Endothelial cell of umbilical vein (primary cell): Measurements from ENCODE around the gene BNC2. TPM values are rescaled to one million over a fixed set of nuclear protein-coding genes. Genes with fewer than 3 reads are reported as not detected.

Source experiments
- BruUV-seq: library from RNA; stranded (reverse); fragments of 400-500 nt; replicated peaks from 2 replicates; lab custom pipeline; 2021; lab: Mats Ljungman, UMichigan
- CTCF ChIA-PET: fragments of 300-600, 350-600 bp; sonication (Branson Sonifier 250); formaldehyde crosslinking; loops from one replicate; lab custom pipeline; 2021; ENCODE audit warnings: antibody characterized with exemption, inconsistent platforms; lab: Charles Lee
- POLR2A ChIA-PET: fragments of 300-600, 350-600 bp; sonication (Branson Sonifier 250); formaldehyde crosslinking; loops from one replicate; lab custom pipeline; 2021; ENCODE audit warnings: antibody characterized with exemption, inconsistent platforms; lab: Charles Lee
- DNase-seq: peaks from one replicate; pipeline ENCODE4 v3.0.0-alpha.2; 2011; ENCODE audit warnings: low read depth, low spot score
- FAIRE-seq: peaks from 2 replicates; lab custom pipeline; 2011; peaks lifted over from hg19 to GRCh38; lab: Jason Lieb, UNC
- H2AFZ ChIP-seq: 2 replicates; pipeline ENCODE4 v1.6.0; 2012; ENCODE audit warnings: low read depth, low read length, control low read depth, inconsistent platforms
- H3K27ac ChIP-seq: 2 replicates; pipeline ENCODE4 v1.5.1; 2011; ENCODE audit warnings: low read depth, mild to moderate bottlenecking, control low read depth, low read length, moderate library complexity; ENCODE audit not compliant: insufficient read depth
- H3K27me3 ChIP-seq, 2 experiments: 2 replicates each; pipeline versions ENCODE4 v1.6.0 to v1.6.1; 2011; ENCODE audit warnings: low read length in 2 of 2, mixed read lengths in 1 of 2; ENCODE audit not compliant: control insufficient read depth in 2 of 2, insufficient read depth in 2 of 2
- H3K36me3 ChIP-seq, 2 experiments: 2 replicates in 1 of 2; 3 replicates in 1 of 2; pipeline ENCODE4 v1.5.1; 2011; ENCODE audit warnings: low read length in 2 of 2, mild to moderate bottlenecking in 1 of 2, moderate library complexity in 1 of 2; ENCODE audit not compliant: control insufficient read depth in 2 of 2, insufficient read depth in 2 of 2; ENCODE audit errors: extremely low read depth in 1 of 2
- H3K4me1 ChIP-seq: 3 replicates; pipeline ENCODE4 v1.5.1; 2011; ENCODE audit warnings: mild to moderate bottlenecking, low read length; ENCODE audit not compliant: control insufficient read depth, insufficient read depth; ENCODE audit errors: extremely low read depth
- H3K4me2 ChIP-seq: 2 replicates; pipeline ENCODE4 v1.6.1; 2011; ENCODE audit warnings: low read length, control low read depth, mixed read lengths; ENCODE audit not compliant: insufficient read depth
- H3K4me3 ChIP-seq, 3 experiments: fragments of 200-600 bp in 1 of 3; sonication (generic), shearing (Covaris generic) in 1 of 3; replicated peaks in 1 of 3; 2 replicates each; pipeline ENCODE4 v1.5.1; 2011 to 2016; ENCODE audit warnings: control low read depth in 3 of 3, low read length in 3 of 3, mild to moderate bottlenecking in 2 of 3, inconsistent platforms in 1 of 3, low read depth in 1 of 3, moderate library complexity in 1 of 3; ENCODE audit not compliant: insufficient read depth in 1 of 3
- H3K79me2 ChIP-seq: 2 replicates; pipeline ENCODE4 v1.6.0; 2012; ENCODE audit warnings: low read length, inconsistent platforms; ENCODE audit not compliant: control insufficient read depth, insufficient read depth
- H3K9ac ChIP-seq: replicated peaks from 2 replicates; pipeline ENCODE3; 2011; ENCODE audit warnings: low read length, control low read depth; ENCODE audit not compliant: insufficient read depth; ENCODE audit errors: extremely low read depth
- H3K9me1 ChIP-seq: replicated peaks from 3 replicates; pipeline ENCODE4 v1.6.0; 2011; ENCODE audit warnings: mild to moderate bottlenecking, low read length; ENCODE audit not compliant: control insufficient read depth, insufficient read depth; ENCODE audit errors: extremely low read depth
- H3K9me3 ChIP-seq: replicated peaks from 2 replicates; pipeline ENCODE4 v1.5.1; 2012; ENCODE audit warnings: low read length, inconsistent platforms; ENCODE audit not compliant: control insufficient read depth, insufficient read depth
- H4K20me1 ChIP-seq: replicated peaks from 2 replicates; pipeline ENCODE3; 2011; ENCODE audit warnings: mild to moderate bottlenecking, low read length; ENCODE audit not compliant: control insufficient read depth, insufficient read depth; ENCODE audit errors: extremely low read depth
- CTCF ChIP-seq, 2 donors: IDR thresholded peaks; 1 replicate in 1 of 2; 2 replicates in 1 of 2; pipeline ENCODE4 v1.5.1; 2011; ENCODE audit warnings: low read length in 2 of 2, mild to moderate bottlenecking in 2 of 2, moderate library complexity in 2 of 2, control low read depth in 1 of 2, inconsistent platforms in 1 of 2, low read depth in 1 of 2; ENCODE audit not compliant: insufficient read depth in 1 of 2; ENCODE audit errors: extremely low read depth in 1 of 2
- EZH2 ChIP-seq: IDR thresholded peaks from 2 replicates; pipeline ENCODE4 v1.6.1; 2012; ENCODE audit warnings: borderline replicate concordance, low read depth, mild to moderate bottlenecking, moderate library complexity, low read length, inconsistent platforms; ENCODE audit not compliant: severe bottlenecking
- FOS ChIP-seq: IDR thresholded peaks from 2 replicates; pipeline ENCODE4 v1.6.1; 2011; ENCODE audit warnings: mild to moderate bottlenecking, low read length, moderate library complexity, borderline replicate concordance; ENCODE audit not compliant: insufficient read depth
- GATA2 ChIP-seq: IDR thresholded peaks from 2 replicates; pipeline ENCODE4 v1.7.0; 2011; ENCODE audit warnings: low read depth, mild to moderate bottlenecking, moderate library complexity, mixed read lengths, low read length; ENCODE audit not compliant: insufficient read length, insufficient read depth
- JUN ChIP-seq: IDR thresholded peaks from 2 replicates; pipeline ENCODE4 v1.6.1; 2011; ENCODE audit warnings: borderline replicate concordance, low read depth; ENCODE audit not compliant: insufficient read length, insufficient read depth
- MAX ChIP-seq: IDR thresholded peaks from 2 replicates; pipeline ENCODE4 v1.6.1; 2011; ENCODE audit not compliant: insufficient read depth, insufficient read length
- MYC ChIP-seq: IDR thresholded peaks from one replicate; pipeline ENCODE4 v1.6.1; 2011; ENCODE audit warnings: mild to moderate bottlenecking, low read depth, low read length
- POLR2A ChIP-seq: IDR thresholded peaks from 2 replicates; pipeline ENCODE4 v1.6.1; 2012; ENCODE audit warnings: low read depth, mild to moderate bottlenecking, control low read depth, low read length
- POLR2AphosphoS5 ChIP-seq: IDR thresholded peaks from 2 replicates; pipeline ENCODE4 v1.6.1; 2012; ENCODE audit warnings: low read depth, mild to moderate bottlenecking, control low read depth, low read length, moderate library complexity; ENCODE audit not compliant: insufficient read depth
- dilution Hi-C: fragments of 300-500 bp; cut with MboI; formaldehyde crosslinking; loops from one replicate; pipeline ENCODE4 v1.15.0; 2019; ENCODE audit warnings: low sequenced_read_pairs; ENCODE audit not compliant: extremely low pct_ligation_motif_present
- intact Hi-C: fragments of 100-400 bp; cut with micrococcal nuclease; formaldehyde crosslinking; loops from one replicate; pipeline ENCODE4 v1.10.0; 2022
- polyA plus RNA-seq, 4 experiments: library from polyadenylated mRNA; depleted of rRNA in 3 of 4; stranded (reverse) in 3 of 4; unstranded in 1 of 4; fragments of >200 nt; gene quantifications; 2 replicates each; pipeline versions ENCODE4 v1.2.1 to v1.2.3, GENCODE V29; 2011 to 2012; ENCODE audit warnings: missing spikeins in 1 of 4
- total RNA-seq: library from RNA; stranded (reverse); gene quantifications from 2 replicates; pipeline ENCODE4 v1.2.3, GENCODE V29; 2021

The BNC2 gene
- total and polyA plus RNA-seq, 2 donors (not counting 3 experiments of a cell fraction or from before 2014, with no cell fraction given): 12.1 to 34.3 TPM

GRCh38 chr9:16579872-16580432 is 290.5 kb downstream of the BNC2 start:
- H3K27me3 ChIP-seq: no peaks in the 10 kb centered on the region
- H3K9ac ChIP-seq: no peak overlapping the region
- H3K79me2 ChIP-seq: no peaks in the 10 kb centered on the region
- no peak overlapping the region for H3K4me2 ChIP-seq
- H2AFZ ChIP-seq: no peak overlapping the region
- H3K9me3 ChIP-seq: no peaks in the 10 kb centered on the region
- H3K27ac ChIP-seq: no peak overlapping the region
- intact Hi-C loops: loop anchor here (5.0 kb wide), 1 partner anchor 147 kb away; no protein-coding TSS in a partner anchor
- BruUV-seq: no TSS peak
- no peak overlapping the region for H3K4me3 ChIP-seq
- H3K9me1 ChIP-seq: no peaks in the 10 kb centered on the region
- dilution Hi-C loops: no loop called here
- ChIA-PET CTCF (no interaction called here), POLR2A (no interaction called here)
- DNase-seq: no peak
- H4K20me1 ChIP-seq: no peaks in the 10 kb centered on the region
- H3K36me3 ChIP-seq: peaks cover 0 to 2% of the 10 kb centered on the region in 2 experiments
- no peak for FAIRE-seq
- TF ChIP-seq JUN (no peak), POLR2AphosphoS5 (no peak), FOS (no peak), POLR2A (no peak), MYC (no peak), MAX (no peak), GATA2 (no peak), CTCF (IDR thresholded peaks at IDR 0.05; ENCODE audit: extremely low read depth in 1 of 2, insufficient read depth in 1 of 2, low read depth in 1 of 2, low read length in 2 of 2) (no peak), EZH2 (no peak)
- H3K4me1 ChIP-seq: no peaks in the 10 kb centered on the region
